ENCODE measurements around the gene RBP3.

The RBP3 gene

GRCh38 chr10:47333532-47333931 lies 14.6 kb upstream of the RBP3 start:
- H3K36me3 ChIP-seq (ENCODE audit: insufficient read depth), result no peaks in the 10 kb centered on the region
- no peaks in the 10 kb centered on the region for H3K4me1 ChIP-seq (ENCODE audit: low read depth, poor library complexity, severe bottlenecking)
- no peak for TF ChIP-seq CTCF (conservative IDR thresholded peaks at IDR 0.05; ENCODE audit: low read depth, low read length)
- no peak overlapping the region for H3K9ac ChIP-seq
- no peaks in the 10 kb centered on the region for H3K79me2 ChIP-seq (ENCODE audit: insufficient read depth, low read depth)
- H3K4me3 ChIP-seq (IDR thresholded peaks at IDR 0.05; ENCODE audit: insufficient read depth, low read depth, low read length), result no peak overlapping the region
- no peak overlapping the region for H2AFZ ChIP-seq (ENCODE audit: low read depth)
- no peaks in the 10 kb centered on the region for H4K20me1 ChIP-seq (ENCODE audit: insufficient read depth)
- no peak overlapping the region for H3K4me2 ChIP-seq
- no peak overlapping the region for H3K27ac ChIP-seq
- H3K27me3 ChIP-seq (ENCODE audit: insufficient read depth, low read depth), result no peaks in the 10 kb centered on the region

GRCh38 chr10:47334466-47335295 lies 13.5 kb upstream of the RBP3 start:
- H3K9ac ChIP-seq, result no peak overlapping the region
- no peak for TF ChIP-seq CTCF (conservative IDR thresholded peaks at IDR 0.05; ENCODE audit: low read depth, low read length)
- no peak overlapping the region for H3K4me2 ChIP-seq
- H2AFZ ChIP-seq (ENCODE audit: low read depth), result no peak overlapping the region
- H3K27ac ChIP-seq, result no peak overlapping the region
- no peaks in the 10 kb centered on the region for H4K20me1 ChIP-seq (ENCODE audit: insufficient read depth)
- no peaks in the 10 kb centered on the region for H3K27me3 ChIP-seq (ENCODE audit: insufficient read depth, low read depth)
- no peaks in the 10 kb centered on the region for H3K79me2 ChIP-seq (ENCODE audit: insufficient read depth, low read depth)
- H3K36me3 ChIP-seq (ENCODE audit: insufficient read depth), result no peaks in the 10 kb centered on the region
- no peaks in the 10 kb centered on the region for H3K4me1 ChIP-seq (ENCODE audit: low read depth, poor library complexity, severe bottlenecking)
- H3K4me3 ChIP-seq (IDR thresholded peaks at IDR 0.05; ENCODE audit: insufficient read depth, low read depth, low read length), result no peak overlapping the region

GRCh38 chr10:47335906-47336305 lies 12.3 kb upstream of the RBP3 start:
- Histone ChIP-seq H2AFZ (ENCODE audit: low read depth) (no peak overlapping the region), H4K20me1 (ENCODE audit: insufficient read depth) (no peaks in the 10 kb centered on the region), H3K79me2 (ENCODE audit: insufficient read depth, low read depth) (no peaks in the 10 kb centered on the region), H3K4me3 (IDR thresholded peaks at IDR 0.05; ENCODE audit: insufficient read depth, low read depth, low read length) (no peak overlapping the region), H3K27me3 (ENCODE audit: insufficient read depth, low read depth) (no peaks in the 10 kb centered on the region), H3K4me2 (no peak overlapping the region), H3K4me1 (ENCODE audit: low read depth, poor library complexity, severe bottlenecking) (no peaks in the 10 kb centered on the region), H3K36me3 (ENCODE audit: insufficient read depth) (no peaks in the 10 kb centered on the region), H3K9ac (no peak overlapping the region), H3K27ac (no peak overlapping the region)
- TF ChIP-seq CTCF (conservative IDR thresholded peaks at IDR 0.05; ENCODE audit: low read depth, low read length), result no peak

- no peaks in the 10 kb centered on the region for H4K20me1 ChIP-seq (ENCODE audit: insufficient read depth)
- H3K4me1 ChIP-seq (ENCODE audit: low read depth, poor library complexity, severe bottlenecking), result no peaks in the 10 kb centered on the region
- H3K36me3 ChIP-seq (ENCODE audit: insufficient read depth), result no peaks in the 10 kb centered on the region
- no peaks in the 10 kb centered on the region for H3K79me2 ChIP-seq (ENCODE audit: insufficient read depth, low read depth)
- H3K4me3 ChIP-seq (IDR thresholded peaks at IDR 0.05; ENCODE audit: insufficient read depth, low read depth, low read length), result no peak overlapping the region
- no peak overlapping the region for H2AFZ ChIP-seq (ENCODE audit: low read depth)
- no peak overlapping the region for H3K9ac ChIP-seq
- no peak overlapping the region for H3K4me2 ChIP-seq
- H3K27ac ChIP-seq, result no peak overlapping the region
- no peaks in the 10 kb centered on the region for H3K27me3 ChIP-seq (ENCODE audit: insufficient read depth, low read depth)
- no peak for TF ChIP-seq CTCF (conservative IDR thresholded peaks at IDR 0.05; ENCODE audit: low read depth, low read length)
Measured at GRCh38 chr10:47336387-47337134, 11.6 kb upstream of the RBP3 start.
